ENCODE measurements around the gene PSMD8. TPM values are rescaled to one million over a fixed set of nuclear protein-coding genes. Genes with fewer than 3 reads are reported as not detected.

PSMD8 gene
- total and polyA plus RNA-seq, 2 donors (not counting 3 experiments of a cell fraction or from before 2014, with no cell fraction given): 203 to 543 TPM

DNA sequence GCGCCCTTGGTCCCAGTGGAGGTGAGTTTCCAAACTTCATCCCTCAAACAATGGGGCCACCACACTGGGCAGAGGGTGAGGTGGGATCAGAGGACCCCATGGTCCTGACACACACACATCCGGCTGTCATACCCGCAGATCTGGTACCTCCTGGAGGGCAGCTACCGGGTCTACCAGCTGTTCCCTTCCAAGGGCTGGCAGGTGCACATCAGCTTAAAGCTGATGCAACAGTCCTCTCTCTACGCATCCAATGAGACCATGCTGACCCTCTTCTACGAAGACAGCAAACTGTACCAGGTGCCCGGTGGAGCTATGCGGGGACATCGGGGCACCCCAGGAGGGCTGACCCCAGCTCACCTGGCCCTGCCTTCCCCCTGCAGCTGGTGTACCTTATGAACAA lies 14.0 kb upstream of the PSMD8 start:
- no TSS peak for BruUV-seq (replicated peaks)
- H3K79me2 ChIP-seq (ENCODE audit: control insufficient read depth, insufficient read depth, low read length): no peaks in the 10 kb centered on the region
- peaks cover 3% of the 10 kb centered on the region for H3K4me1 ChIP-seq (ENCODE audit: control insufficient read depth, extremely low read depth, insufficient read depth, low read length)
- no peak overlapping the region for H3K27ac ChIP-seq (ENCODE audit: insufficient read depth, low read depth, low read length)
- ChIA-PET CTCF (interaction anchor here (1.9 kb wide), 1 partner anchor 14 kb away, joined by 4 read pairs; the partner anchor contains the start of gene PSMD8), POLR2A (no interaction called here)
- H3K27me3 ChIP-seq (ENCODE audit: control insufficient read depth in 2 of 2, insufficient read depth in 2 of 2, low read length in 2 of 2): peaks cover 13 to 14% of the 10 kb centered on the region in 2 experiments
- FAIRE-seq (no peak), DNase-seq (ENCODE audit: low read depth, low spot score) (no peak)
- H2AFZ ChIP-seq (ENCODE audit: low read depth, low read length): no peak overlapping the region
- H3K9ac ChIP-seq (replicated peaks; ENCODE audit: extremely low read depth, insufficient read depth, low read length): no peak overlapping the region
- H3K9me1 ChIP-seq (replicated peaks; ENCODE audit: control insufficient read depth, extremely low read depth, insufficient read depth, low read length): no peaks in the 10 kb centered on the region
- no peak overlapping the region for H3K4me3 ChIP-seq (replicated peaks in 1 of 3; ENCODE audit: insufficient read depth in 1 of 3, low read depth in 1 of 3, low read length in 3 of 3)
- intact Hi-C loops (cut with micrococcal nuclease) (no loop called here), dilution Hi-C loops (cut with MboI; ENCODE audit: extremely low pct_ligation_motif_present, low sequenced_read_pairs) (no loop called here)
- no peak for TF ChIP-seq POLR2A (IDR thresholded peaks at IDR 0.05; ENCODE audit: low read depth, low read length)
- no peak for TF ChIP-seq MYC (IDR thresholded peaks at IDR 0.05; ENCODE audit: low read depth, low read length)
- TF ChIP-seq JUN (IDR thresholded peaks at IDR 0.05; ENCODE audit: borderline replicate concordance, insufficient read depth, insufficient read length, low read depth): no peak
- TF ChIP-seq FOS (IDR thresholded peaks at IDR 0.05; ENCODE audit: borderline replicate concordance, insufficient read depth, low read length): no peak
- TF ChIP-seq, protein P1, sequence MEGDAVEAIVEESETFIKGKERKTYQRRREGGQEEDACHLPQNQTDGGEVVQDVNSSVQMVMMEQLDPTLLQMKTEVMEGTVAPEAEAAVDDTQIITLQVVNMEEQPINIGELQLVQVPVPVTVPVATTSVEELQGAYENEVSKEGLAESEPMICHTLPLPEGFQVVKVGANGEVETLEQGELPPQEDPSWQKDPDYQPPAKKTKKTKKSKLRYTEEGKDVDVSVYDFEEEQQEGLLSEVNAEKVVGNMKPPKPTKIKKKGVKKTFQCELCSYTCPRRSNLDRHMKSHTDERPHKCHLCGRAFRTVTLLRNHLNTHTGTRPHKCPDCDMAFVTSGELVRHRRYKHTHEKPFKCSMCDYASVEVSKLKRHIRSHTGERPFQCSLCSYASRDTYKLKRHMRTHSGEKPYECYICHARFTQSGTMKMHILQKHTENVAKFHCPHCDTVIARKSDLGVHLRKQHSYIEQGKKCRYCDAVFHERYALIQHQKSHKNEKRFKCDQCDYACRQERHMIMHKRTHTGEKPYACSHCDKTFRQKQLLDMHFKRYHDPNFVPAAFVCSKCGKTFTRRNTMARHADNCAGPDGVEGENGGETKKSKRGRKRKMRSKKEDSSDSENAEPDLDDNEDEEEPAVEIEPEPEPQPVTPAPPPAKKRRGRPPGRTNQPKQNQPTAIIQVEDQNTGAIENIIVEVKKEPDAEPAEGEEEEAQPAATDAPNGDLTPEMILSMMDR (IDR thresholded peaks at IDR 0.05; ENCODE audit: extremely low read depth in 1 of 2, insufficient read depth in 1 of 2, low read depth in 1 of 2, low read length in 2 of 2): no peak
- TF ChIP-seq EZH2 (IDR thresholded peaks at IDR 0.05; ENCODE audit: borderline replicate concordance, low read depth, low read length, severe bottlenecking): no peak
- no peak for TF ChIP-seq POLR2AphosphoS5 (IDR thresholded peaks at IDR 0.05; ENCODE audit: insufficient read depth, low read depth, low read length)
- TF ChIP-seq GATA2 (IDR thresholded peaks at IDR 0.05; ENCODE audit: insufficient read depth, insufficient read length, low read depth, low read length): no peak
- no peak for TF ChIP-seq MAX (IDR thresholded peaks at IDR 0.05; ENCODE audit: insufficient read depth, insufficient read length)
- no peaks in the 10 kb centered on the region for H4K20me1 ChIP-seq (replicated peaks; ENCODE audit: control insufficient read depth, extremely low read depth, insufficient read depth, low read length)
- no peak overlapping the region for H3K4me2 ChIP-seq (ENCODE audit: insufficient read depth, low read length)
- no peaks in the 10 kb centered on the region for H3K36me3 ChIP-seq (ENCODE audit: control insufficient read depth in 2 of 2, extremely low read depth in 1 of 2, insufficient read depth in 2 of 2, low read length in 2 of 2)
- no peaks in the 10 kb centered on the region for H3K9me3 ChIP-seq (replicated peaks; ENCODE audit: control insufficient read depth, insufficient read depth, low read length)
